DOHH2 (cell line): Measurements from ENCODE around the gene MRPS12.

Experiments
- EZH2phosphoT487 ChIP-seq: fragments of 200-600 bp; sonication (generic); IDR thresholded peaks from 2 replicates; pipeline ENCODE4 v1.6.1; 2017; ENCODE audit warnings: borderline replicate concordance, mild to moderate bottlenecking, antibody characterized with exemption, low read length, moderate library complexity, mixed read lengths
- TF ChIP-seq, protein P1 (sequence below): fragments of 200-600 bp; sonication (generic); IDR thresholded peaks from one replicate; pipeline ENCODE4 v1.5.1; 2014; ENCODE audit warnings: antibody characterized with exemption, mild to moderate bottlenecking, low read depth, low read length; ENCODE audit not compliant: poor library complexity, severe bottlenecking

GRCh38 chr19:38911388-38912001 is 19.2 kb upstream of the MRPS12 start:
- no peak for TF ChIP-seq EZH2phosphoT487
- TF ChIP-seq, protein P1, sequence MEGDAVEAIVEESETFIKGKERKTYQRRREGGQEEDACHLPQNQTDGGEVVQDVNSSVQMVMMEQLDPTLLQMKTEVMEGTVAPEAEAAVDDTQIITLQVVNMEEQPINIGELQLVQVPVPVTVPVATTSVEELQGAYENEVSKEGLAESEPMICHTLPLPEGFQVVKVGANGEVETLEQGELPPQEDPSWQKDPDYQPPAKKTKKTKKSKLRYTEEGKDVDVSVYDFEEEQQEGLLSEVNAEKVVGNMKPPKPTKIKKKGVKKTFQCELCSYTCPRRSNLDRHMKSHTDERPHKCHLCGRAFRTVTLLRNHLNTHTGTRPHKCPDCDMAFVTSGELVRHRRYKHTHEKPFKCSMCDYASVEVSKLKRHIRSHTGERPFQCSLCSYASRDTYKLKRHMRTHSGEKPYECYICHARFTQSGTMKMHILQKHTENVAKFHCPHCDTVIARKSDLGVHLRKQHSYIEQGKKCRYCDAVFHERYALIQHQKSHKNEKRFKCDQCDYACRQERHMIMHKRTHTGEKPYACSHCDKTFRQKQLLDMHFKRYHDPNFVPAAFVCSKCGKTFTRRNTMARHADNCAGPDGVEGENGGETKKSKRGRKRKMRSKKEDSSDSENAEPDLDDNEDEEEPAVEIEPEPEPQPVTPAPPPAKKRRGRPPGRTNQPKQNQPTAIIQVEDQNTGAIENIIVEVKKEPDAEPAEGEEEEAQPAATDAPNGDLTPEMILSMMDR: no peak
